Measurements from ENCODE around the gene NAGLU. TPM values are rescaled to one million over a fixed set of nuclear protein-coding genes. Genes with fewer than 3 reads are reported as not detected.
A peak's percentile ranks its signal among the peaks of the same experiment; 100 is the strongest.

Gene NAGLU
- polyA plus RNA-seq, 3 donors: 10.4 to 32.9 (median 24.9) TPM

DNA sequence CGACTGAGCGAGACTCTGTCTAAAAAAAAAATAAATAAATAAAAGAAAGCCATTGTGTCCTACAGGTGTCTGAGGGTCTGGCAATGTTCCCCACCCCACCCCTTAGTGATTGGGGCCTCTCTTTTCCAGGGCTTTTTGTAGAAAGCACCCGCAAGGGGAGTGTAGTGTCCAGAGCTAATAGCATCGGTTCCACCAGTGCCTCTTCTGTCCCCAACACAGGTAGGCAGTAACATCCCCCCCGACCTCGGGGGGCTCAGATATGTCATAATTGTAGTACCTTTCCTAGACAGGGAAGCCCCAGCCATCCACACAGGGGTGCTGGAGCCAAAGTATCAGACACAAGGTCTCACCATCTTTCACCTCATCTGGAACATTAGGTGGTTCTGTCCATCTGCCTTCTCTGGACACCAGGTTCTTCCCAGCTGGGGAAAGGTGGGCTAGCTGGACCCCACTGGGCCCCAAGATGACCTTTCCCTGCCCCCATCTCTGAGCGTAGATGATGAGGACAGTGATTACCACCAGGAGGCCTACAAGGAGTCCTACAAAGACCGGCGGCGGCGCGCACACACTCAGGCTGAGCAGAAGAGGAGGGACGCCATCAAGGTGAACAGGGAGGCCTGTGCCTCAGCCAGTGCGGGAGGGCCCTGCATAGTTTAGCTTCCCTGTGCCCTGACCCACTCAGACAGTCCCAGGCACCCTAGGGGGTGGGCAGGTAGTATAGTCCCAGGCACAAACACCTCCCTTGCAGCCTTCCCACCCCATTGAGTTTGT is 32.5 kb downstream of the NAGLU start:
- peaks cover 69% of the 10 kb centered on the region for H3K79me2 ChIP-seq (ENCODE audit: insufficient read depth, low read length)
- H3K9me3 ChIP-seq (replicated peaks in 1 of 2; ENCODE audit: control insufficient read depth in 1 of 2, insufficient read depth in 1 of 2, low read length in 2 of 2): no peaks in the 10 kb centered on the region
- H3K27me3 Mint-ChIP-seq (ENCODE audit: low read depth in 3 of 3): peaks cover 0 to 1% (median 0%) of the 10 kb centered on the region in 3 donors
- intact Hi-C loops (cut with micrococcal nuclease): loop anchor here (5.0 kb wide), 2 partner anchors 39 to 429 kb away; partner anchors contain the start of genes RETREG3 (in 1 of the 2), RPL27 (in 1 of the 2) and TUBG1 (in 1 of the 2)
- H4K20me1 ChIP-seq (ENCODE audit: insufficient read depth, low read length): peaks cover 67% of the 10 kb centered on the region
- WGBS (ENCODE audit: insufficient coverage): 88% methylated on average over 8 of the region's 14 CpGs
- no peak overlapping the region for H3K9ac ChIP-seq (ENCODE audit: insufficient read depth, low read length, poor library complexity, severe bottlenecking)
- peak overlapping the region in 1 of 2 donors; percentile 93 for H3K4me3 Mint-ChIP-seq
- H3K4me2 ChIP-seq (replicated peaks; ENCODE audit: extremely low read depth, low read length, poor library complexity, severe bottlenecking): peak overlapping the region; percentile 78
- peak overlapping the region in 6 of 7 donors; percentile 61 to 96 (median 82) for H3K27ac Mint-ChIP-seq
- peak overlapping the region in 1 of 2 donors; percentile 94 for H3K27ac ChIP-seq (ENCODE audit: low read depth in 1 of 2, low read length in 2 of 2)
- no peaks in the 10 kb centered on the region for H3K27me3 ChIP-seq (ENCODE audit: control insufficient read depth in 2 of 2, insufficient read depth in 2 of 2, low read length in 2 of 2)
- no peak for TF ChIP-seq CTCF (IDR thresholded peaks at IDR 0.05)
- peaks cover 71 to 79% of the 10 kb centered on the region in 2 donors for H3K36me3 Mint-ChIP-seq
- H3K4me3 ChIP-seq (replicated peaks in 1 of 3; ENCODE audit: low read depth in 2 of 3, low read length in 3 of 3): peak overlapping the region in 1 of 3 experiments; percentile 97
- no peak overlapping the region for H2AFZ ChIP-seq (ENCODE audit: insufficient read depth, low read depth, low read length, poor library complexity, severe bottlenecking)
- H3K4me1 ChIP-seq (ENCODE audit: control insufficient read depth in 1 of 2, insufficient read depth in 2 of 2, low read length in 2 of 2): peaks cover 26 to 36% of the 10 kb centered on the region in 2 donors
- peaks cover 71 to 80% of the 10 kb centered on the region in 2 donors for H3K36me3 ChIP-seq (replicated peaks in 1 of 2; ENCODE audit: control insufficient read depth in 1 of 2, insufficient read depth in 2 of 2, low read length in 2 of 2)
- no peak for DNase-seq
- H3K9me3 Mint-ChIP-seq: no peaks in the 10 kb centered on the region
- H3K4me1 Mint-ChIP-seq: peaks cover 32% of the 10 kb centered on the region

GRCh38 chr17:42571435-42572225 is 35.6 kb downstream of the NAGLU start:
- H3K4me3 Mint-ChIP-seq: no peak overlapping the region
- Histone ChIP-seq H3K4me3 (replicated peaks in 1 of 3; ENCODE audit: low read depth in 2 of 3, low read length in 3 of 3) (no peak overlapping the region), H4K20me1 (ENCODE audit: insufficient read depth, low read length) (peaks cover 85% of the 10 kb centered on the region), H2AFZ (ENCODE audit: insufficient read depth, low read depth, low read length, poor library complexity, severe bottlenecking) (no peak overlapping the region), H3K9ac (ENCODE audit: insufficient read depth, low read length, poor library complexity, severe bottlenecking) (no peak overlapping the region), H3K36me3 (replicated peaks in 1 of 2; ENCODE audit: control insufficient read depth in 1 of 2, insufficient read depth in 2 of 2, low read length in 2 of 2) (peaks cover 66 to 71% of the 10 kb centered on the region in 2 donors), H3K4me2 (replicated peaks; ENCODE audit: extremely low read depth, low read length, poor library complexity, severe bottlenecking) (no peak overlapping the region), H3K9me3 (replicated peaks in 1 of 2; ENCODE audit: control insufficient read depth in 1 of 2, insufficient read depth in 1 of 2, low read length in 2 of 2) (no peaks in the 10 kb centered on the region), H3K27me3 (ENCODE audit: control insufficient read depth in 2 of 2, insufficient read depth in 2 of 2, low read length in 2 of 2) (no peaks in the 10 kb centered on the region), H3K79me2 (ENCODE audit: insufficient read depth, low read length) (peaks cover 76% of the 10 kb centered on the region), H3K27ac (ENCODE audit: low read depth in 1 of 2, low read length in 2 of 2) (peak overlapping the region in 1 of 2 donors; percentile 36), H3K4me1 (ENCODE audit: control insufficient read depth in 1 of 2, insufficient read depth in 2 of 2, low read length in 2 of 2) (peaks cover 16 to 26% of the 10 kb centered on the region in 2 donors)
- intact Hi-C loops (cut with micrococcal nuclease): no loop called here
- H3K36me3 Mint-ChIP-seq: peaks cover 66 to 81% of the 10 kb centered on the region in 2 donors
- H3K27me3 Mint-ChIP-seq (ENCODE audit: low read depth in 3 of 3): peaks cover 0 to 2% (median 1%) of the 10 kb centered on the region in 3 donors
- no peaks in the 10 kb centered on the region for H3K9me3 Mint-ChIP-seq
- no peak for TF ChIP-seq CTCF (IDR thresholded peaks at IDR 0.05)
- H3K27ac Mint-ChIP-seq: peak overlapping the region in 2 of 7 donors; percentile 14 to 32
- DNase-seq: no peak
- WGBS (ENCODE audit: insufficient coverage): 97% methylated on average over 8 of the region's 12 CpGs
- peaks cover 29% of the 10 kb centered on the region for H3K4me1 Mint-ChIP-seq
